ENCODE measurements around the gene PARVB.

DNA sequence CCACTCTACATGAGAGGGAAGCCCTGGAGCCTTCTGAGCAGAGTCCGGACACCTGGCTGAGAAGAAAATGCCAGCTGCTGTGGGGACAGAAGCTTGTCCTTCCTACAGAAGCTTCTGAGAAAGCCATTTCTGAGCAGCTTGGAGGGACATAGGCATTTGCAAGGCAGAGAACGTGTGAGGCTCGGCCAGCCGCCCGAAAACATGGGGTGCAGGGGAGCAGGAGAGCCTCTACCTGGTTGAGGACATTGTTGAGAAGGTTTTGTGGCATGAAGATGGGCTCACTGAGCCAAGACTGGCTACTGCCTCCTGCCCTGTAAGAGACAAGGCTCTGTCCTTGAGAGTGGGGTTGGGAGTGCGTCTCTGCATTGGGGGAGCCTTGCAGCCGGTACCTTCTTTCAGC is 43.5 kb upstream of the PARVB start:
- TF ChIP-seq, protein P1, sequence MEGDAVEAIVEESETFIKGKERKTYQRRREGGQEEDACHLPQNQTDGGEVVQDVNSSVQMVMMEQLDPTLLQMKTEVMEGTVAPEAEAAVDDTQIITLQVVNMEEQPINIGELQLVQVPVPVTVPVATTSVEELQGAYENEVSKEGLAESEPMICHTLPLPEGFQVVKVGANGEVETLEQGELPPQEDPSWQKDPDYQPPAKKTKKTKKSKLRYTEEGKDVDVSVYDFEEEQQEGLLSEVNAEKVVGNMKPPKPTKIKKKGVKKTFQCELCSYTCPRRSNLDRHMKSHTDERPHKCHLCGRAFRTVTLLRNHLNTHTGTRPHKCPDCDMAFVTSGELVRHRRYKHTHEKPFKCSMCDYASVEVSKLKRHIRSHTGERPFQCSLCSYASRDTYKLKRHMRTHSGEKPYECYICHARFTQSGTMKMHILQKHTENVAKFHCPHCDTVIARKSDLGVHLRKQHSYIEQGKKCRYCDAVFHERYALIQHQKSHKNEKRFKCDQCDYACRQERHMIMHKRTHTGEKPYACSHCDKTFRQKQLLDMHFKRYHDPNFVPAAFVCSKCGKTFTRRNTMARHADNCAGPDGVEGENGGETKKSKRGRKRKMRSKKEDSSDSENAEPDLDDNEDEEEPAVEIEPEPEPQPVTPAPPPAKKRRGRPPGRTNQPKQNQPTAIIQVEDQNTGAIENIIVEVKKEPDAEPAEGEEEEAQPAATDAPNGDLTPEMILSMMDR (IDR thresholded peaks at IDR 0.05; ENCODE audit: low read depth, low read length) = no peak
- TF ChIP-seq EZH2phosphoT487 (IDR thresholded peaks at IDR 0.05; ENCODE audit: low read depth) = no peak
